IPS DF 19.7 (cell line): Measurements from ENCODE around the gene OR10H1.
"Not testable (repeated sequence)": the region's sequence is repeated elsewhere in the genome, so short reads cannot be mapped to it uniquely, and the experiment has no call there.

Experiments used
- DNase-seq: peaks from one replicate; pipeline ENCODE4 v3.0.0-alpha.2; 2013; ENCODE audit warnings: low read depth, low spot score

Gene OR10H1, protein sequence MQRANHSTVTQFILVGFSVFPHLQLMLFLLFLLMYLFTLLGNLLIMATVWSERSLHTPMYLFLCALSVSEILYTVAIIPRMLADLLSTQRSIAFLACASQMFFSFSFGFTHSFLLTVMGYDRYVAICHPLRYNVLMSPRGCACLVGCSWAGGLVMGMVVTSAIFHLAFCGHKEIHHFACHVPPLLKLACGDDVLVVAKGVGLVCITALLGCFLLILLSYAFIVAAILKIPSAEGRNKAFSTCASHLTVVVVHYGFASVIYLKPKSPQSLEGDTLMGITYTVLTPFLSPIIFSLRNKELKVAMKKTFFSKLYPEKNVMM

GRCh38 chr19:15815306-15815705 is at the start of gene OR10H1:
OR10H1 (minus strand) TSS chr19:15815664; CDS start chr19:15808037, 7,627 bp downstream.
- no peak for DNase-seq

- DNase-seq = no peak
These were observed 49.4 kb upstream of the OR10H1 start for GRCh38 chr19:15864824-15865223.

- no peak for DNase-seq
These were observed 47.8 kb upstream of the OR10H1 start for GRCh38 chr19:15863272-15863671.

DNA sequence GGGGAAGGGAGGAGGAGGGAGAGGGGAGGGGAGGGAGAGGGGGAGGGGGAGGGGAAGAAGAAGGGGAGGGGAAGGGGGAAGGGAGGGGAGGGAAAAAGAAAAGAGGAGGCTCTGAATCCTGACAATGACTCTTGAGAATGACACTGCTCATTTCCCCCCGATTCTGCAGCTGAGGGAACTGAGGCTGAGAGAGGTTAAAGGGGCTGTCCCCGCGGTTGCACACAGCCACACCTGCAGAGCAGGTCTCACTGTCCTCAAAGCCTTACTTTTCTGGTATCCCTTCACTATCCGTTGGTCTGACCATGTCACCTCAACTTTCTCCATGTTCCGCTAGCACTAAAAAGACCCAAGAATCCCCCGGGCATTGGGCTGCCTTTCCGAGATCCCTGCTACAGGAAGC is 47.0 kb upstream of the OR10H1 start:
- no peak for DNase-seq

DNA sequence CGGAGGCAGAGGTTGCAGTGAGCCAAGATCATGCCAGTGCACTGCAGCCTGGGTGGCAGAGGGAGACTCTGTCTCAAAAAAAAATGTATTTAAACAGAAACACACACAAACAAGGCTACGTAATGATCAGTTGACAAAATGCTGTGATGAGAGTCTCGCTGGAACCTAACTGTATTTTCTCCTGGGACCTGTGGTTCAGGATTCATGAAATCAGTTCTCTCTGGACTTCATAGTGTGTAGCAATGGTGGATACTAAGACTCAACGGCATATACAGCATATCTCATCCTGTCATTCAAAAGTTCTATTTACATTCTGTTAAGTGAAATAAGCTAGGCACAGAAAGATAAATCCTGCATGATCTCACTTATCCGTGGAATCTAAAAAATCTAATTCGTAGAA is 45.1 kb upstream of the OR10H1 start:
- DNase-seq = no peak

- DNase-seq = no peak
These were observed 43.7 kb upstream of the OR10H1 start for GRCh38 chr19:15859187-15859586.

- DNase-seq = no peak
These were observed 34.9 kb upstream of the OR10H1 start for GRCh38 chr19:15850385-15850784.

- no peak for DNase-seq
These were observed 31.5 kb upstream of the OR10H1 start for GRCh38 chr19:15846923-15847322.

DNA sequence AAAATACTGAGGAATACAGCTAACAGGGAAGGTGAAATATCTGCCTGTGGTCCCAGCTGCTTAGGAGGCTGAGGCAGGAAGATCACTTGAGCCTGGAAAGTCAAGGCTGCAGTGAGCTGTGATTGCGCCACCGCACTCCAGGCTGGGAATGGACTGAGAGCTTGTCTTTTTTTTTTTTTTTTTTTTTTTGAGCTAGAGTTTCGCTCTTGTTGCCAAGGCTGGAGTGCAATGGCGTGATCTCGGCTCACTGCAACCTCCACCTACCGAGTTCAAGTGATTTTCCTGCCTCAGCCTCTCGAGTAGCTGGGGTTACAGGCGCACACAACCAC is 28.4 kb upstream of the OR10H1 start:
- not testable (repeated sequence) for DNase-seq

DNA sequence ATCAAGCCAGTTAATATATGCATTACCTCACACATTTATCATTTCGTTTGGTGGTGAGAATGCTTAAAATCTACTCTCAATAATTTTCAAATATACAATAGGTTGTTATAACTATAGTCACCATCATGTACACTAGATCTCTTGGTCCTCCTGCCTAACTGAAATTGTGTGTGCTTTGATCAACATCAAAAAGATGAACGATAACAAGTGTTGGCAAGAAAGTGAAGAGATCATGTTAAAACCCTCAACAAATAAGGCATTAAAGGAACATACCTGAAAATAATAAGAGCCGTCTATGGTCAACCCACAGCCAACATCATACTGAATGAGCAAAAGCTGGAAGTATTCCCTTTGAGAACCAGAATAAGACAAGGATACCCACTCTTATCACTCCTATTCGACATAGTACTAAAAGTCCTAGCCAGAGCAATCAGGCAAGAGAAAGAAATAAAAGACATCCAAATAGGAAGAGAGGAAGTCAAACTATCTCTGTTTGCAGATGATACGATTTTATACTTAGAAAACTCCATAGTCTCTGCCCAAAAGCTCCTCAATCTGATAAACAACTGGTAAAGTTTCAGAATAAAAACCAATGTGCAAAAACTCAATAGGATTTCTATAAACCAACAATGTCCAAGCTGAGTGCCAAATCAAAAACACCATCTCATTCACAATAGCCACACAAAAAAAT is 27.9 kb upstream of the OR10H1 start:
- no peak for DNase-seq

DNA sequence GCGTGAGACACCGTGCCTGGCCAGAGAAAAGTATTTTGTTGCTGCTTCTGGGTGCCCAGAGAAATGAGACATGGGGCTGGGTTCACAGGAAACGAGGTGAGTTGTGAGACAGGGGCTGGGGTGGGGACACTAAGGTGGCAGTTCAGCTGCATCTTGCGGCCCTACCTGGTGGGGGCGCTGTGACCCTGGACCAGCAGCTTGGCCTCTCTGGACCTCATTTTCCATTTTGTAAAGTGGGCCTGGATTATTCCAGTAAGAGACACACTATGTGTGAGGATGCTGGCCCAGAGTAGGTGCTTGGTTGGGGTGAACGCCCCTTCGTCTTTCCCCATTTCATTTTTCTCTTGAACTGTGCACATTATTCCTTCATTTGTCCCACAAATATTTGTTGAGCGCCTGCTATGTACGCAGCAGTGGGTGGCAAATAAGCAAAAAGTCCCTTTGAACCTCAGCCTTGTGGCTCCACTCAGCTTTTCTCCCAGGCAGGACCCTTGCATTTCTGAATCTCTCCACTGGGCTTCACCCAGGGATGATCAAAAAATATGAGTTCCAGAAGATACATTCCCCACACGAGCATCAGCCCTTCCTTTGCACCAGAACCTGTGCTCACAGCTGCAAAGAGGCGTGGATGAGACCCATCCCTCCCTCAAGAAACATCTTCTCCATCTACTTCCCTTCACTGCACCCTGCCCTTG is 26.6 kb upstream of the OR10H1 start:
- no peak for DNase-seq

DNA sequence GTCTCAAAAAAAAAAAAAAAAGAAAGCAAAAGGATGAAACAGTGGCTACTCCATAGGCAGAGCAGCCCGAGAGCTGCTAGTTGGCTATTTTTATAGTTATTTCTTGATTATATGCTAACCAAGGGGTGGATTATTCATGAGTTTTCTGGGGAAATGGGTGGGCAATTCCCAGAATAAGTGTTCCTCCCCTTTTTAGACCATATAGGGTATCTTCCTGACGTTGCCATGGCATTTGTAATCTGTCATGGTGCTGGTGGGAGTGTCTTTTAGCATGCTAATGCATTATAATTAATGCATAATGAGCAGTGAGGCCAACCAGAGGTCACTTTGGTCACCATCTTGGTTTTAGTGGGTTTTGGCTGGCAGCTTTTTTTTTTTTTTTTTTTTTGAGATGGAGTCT is 25.4 kb upstream of the OR10H1 start:
- no peak for DNase-seq

DNA sequence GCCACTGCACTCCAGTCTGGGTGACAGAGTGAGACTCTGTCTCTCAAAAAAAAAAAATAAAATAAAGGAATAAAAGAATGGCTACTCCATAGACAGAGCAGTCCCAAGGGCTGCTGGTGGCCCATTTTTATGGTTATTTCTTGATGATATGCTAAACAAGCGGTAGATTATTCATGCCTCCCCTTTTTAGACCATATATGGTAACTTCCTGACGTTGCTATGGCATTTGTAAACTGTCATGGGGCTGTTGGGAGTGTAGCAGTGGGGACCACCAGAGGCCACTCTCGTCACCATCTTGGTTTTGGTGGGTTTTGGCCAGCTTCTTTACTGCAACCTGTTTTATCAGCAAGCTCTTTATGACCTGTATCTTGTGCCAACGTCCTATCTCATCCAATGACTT is 24.4 kb upstream of the OR10H1 start:
- DNase-seq = not testable (repeated sequence)

- DNase-seq = no peak
These were observed 22.9 kb upstream of the OR10H1 start for GRCh38 chr19:15838351-15838750.

DNA sequence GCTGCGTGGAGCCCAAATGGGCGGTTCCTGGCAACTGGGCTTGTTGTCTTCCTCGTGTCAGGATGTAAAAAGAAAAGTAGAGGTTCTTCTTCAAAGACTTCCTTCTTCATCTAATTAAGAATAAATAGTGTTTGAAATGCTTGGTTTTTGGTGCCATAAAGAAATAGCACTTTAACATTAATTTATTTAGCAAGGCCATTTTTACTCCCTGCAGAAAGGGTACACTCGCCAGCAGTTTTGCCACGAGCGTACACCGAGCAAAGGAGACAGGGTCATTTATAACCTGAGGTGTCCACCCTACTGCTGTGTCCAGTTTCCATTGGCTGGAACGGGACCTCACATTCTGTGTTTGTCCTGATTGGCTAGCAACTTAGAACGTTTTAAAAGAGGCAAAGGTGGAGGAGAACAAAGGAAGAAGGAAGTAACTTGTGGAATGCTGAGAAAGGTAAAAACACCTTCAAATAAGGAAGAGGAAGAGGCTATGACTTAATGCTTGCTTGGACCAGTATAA is 21.8 kb upstream of the OR10H1 start:
- DNase-seq = no peak

DNA sequence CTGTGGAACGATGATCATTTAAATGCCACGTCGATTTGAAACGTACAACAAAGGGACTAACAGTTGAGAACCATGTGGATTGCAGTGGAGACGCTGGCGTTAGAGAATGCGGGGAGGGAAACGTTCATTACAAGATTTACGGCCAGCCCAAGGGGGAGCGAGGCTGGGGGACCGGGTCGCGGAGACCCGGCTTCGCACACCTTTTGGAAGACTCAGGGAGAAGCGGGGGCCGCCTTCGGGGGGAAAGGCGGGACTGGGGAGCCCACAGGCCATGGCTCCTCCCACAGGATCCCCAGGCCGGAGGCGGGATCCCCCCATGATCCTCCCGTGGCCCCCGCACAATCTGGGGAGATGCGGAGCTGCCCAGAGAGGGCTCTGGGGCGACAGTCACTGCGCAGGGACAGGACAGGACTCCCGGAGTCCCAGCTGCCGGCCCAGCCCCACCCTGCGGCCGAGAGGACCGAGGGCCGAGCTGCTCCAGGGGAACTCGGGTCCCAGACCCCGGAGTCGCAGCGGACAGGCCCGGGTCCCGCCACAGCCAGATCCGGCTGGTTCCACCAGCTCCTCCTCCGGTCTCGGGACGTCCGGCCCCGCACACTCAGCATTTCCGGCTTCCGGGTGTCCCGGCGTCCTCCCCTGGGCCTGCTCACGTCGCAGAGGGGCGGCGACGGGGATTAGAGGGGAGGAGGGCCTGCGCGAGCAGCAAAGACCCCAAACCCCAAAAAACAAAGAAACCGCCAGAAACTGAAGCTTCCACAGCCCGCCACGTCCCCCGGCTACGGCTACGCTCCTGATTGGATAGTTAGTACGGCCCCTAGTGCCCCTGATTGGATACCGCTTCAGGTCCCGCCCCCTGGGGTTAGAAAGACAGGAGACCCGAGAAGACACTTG is 21.1 kb upstream of the OR10H1 start:
- no peak for DNase-seq

- DNase-seq = not testable (repeated sequence)
These were observed 20.3 kb upstream of the OR10H1 start for GRCh38 chr19:15835565-15836329.

DNA sequence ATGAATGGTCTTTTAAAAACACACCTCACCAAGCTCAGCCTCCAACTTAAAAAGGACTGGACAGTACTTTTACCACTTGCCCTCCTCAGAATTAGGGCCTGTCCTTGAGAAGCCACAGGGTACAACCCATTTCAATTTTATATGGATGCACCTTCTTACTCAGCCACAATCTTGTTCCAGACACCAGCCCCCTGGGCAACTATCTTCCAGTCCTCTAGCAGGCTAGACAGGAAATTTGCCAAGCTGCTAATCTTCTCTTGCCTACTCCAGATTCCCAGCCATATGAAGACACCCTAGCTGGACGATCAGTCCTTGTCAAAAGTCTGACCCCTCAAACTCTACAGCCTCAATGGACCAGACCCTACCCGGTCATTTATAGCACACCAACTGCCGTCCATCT is 18.8 kb upstream of the OR10H1 start:
- DNase-seq = not testable (repeated sequence)

DNA sequence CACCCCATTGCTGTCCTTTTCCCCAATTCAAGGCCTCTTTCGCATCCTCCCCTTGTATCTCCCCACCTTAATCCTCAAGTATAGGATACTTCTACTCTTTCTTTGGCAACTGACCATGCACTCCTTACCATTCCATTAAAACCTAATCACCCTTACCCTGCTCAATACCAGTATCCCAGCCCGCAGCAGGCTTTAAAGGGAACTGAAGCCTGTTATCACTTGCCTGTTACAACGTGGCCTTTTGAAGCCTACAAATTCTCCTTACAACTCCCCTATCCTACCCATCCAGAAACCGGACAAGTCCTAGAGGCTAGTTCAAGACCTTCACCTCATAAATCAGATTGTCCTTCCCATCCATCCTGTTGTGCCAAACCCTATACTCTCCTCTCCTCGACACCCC is 16.2 kb upstream of the OR10H1 start:
- no peak for DNase-seq

DNA sequence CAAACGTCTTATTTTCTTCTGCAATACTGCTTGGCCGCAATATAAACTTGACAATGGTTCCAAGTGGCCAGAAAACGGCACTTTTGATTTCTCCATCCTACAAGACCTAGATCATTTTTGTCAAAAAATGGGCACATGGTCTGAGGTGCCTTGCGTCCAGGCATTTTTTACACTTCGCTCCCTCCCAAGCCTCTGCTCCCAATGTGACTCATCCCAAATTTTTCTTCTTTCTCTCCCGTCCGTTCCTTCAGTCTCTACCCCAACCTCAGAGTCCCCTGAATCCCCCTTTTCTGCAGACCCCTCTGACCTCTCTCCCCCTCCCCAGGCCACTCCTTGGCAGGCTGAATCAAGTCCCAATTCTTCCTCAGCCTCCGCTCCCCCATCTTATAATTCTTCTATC is 14.3 kb upstream of the OR10H1 start:
- no peak for DNase-seq

DNA sequence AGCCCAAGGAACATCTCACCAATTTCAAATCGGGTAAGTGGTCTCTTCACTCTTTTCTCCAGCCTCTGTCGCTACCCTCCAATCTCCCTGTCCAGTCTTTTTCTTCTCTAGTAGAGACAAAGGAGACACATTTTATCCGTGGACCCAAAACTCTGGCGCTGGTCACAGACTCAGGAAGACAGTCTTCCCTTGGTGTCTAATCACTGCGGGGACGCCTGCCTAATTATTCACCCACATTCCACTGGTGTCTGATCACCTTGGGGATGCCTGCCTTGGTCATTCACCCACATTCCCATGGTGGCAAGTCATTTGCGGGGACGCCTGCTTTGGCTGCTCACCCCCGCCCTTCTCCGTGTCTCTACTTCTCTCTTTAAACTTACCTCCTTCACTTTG is 13.8 kb upstream of the OR10H1 start:
- DNase-seq = no peak
